Uterus (tissue), 2 donors: Measurements from ENCODE around the gene GPR132.

Experiments
- CTCF ChIP-seq, 4 experiments: fragments of 200-600 bp in 2 of 4; fragments of 450-650 bp in 2 of 4; sonication (generic) in 2 of 4; IDR thresholded peaks; one replicate each; pipeline ENCODE4 v1.5.1; 2016 to 2019; ENCODE audit warnings: antibody characterized with exemption in 4 of 4, mild to moderate bottlenecking in 2 of 4, moderate library complexity in 1 of 4
- POLR2A ChIP-seq, 2 donors: fragments of 450-650 bp; IDR thresholded peaks; one replicate each; pipeline ENCODE4 v1.6.1; 2016; ENCODE audit warnings: antibody characterized with exemption in 2 of 2, mild to moderate bottlenecking in 1 of 2, moderate library complexity in 1 of 2

GRCh38 chr14:105021656-105022275 is 43.5 kb downstream of the GPR132 start:
- TF ChIP-seq CTCF (IDR thresholded peaks at IDR 0.05) (no peak), POLR2A (IDR thresholded peaks at IDR 0.05) (no peak)
